ENCODE data around the gene PRDM15.

The PRDM15 gene

DNA sequence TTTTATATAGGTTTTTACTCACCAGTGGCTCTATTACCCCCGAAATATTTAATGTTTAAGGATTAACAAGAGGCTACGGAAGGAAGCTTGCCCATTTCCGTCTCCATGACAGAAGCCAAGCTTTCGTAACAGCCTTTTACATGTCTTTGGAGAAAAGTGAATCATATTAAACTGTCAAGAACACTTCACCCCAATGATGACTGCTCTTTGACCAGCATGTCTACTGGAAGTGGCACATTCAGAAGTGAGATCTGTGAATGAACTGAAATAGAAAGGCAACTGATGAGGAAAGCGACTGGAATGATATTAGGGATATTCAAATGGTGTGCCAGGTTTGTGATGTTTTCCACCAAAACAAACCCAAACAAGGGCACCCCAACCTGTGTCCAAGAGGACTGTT lies 8.5 kb upstream of the PRDM15 start:
- Histone ChIP-seq H3K27me3 (ENCODE audit: insufficient read depth, poor library complexity, severe bottlenecking) (no peaks in the 10 kb centered on the region), H3K4me1 (ENCODE audit: insufficient read depth, poor library complexity, severe bottlenecking) (no peaks in the 10 kb centered on the region), H3K4me3 (ENCODE audit: severe bottlenecking) (no peak overlapping the region), H3K27ac (ENCODE audit: poor library complexity, severe bottlenecking) (no peak overlapping the region), H3K36me3 (ENCODE audit: low read depth) (no peaks in the 10 kb centered on the region), H3K9me3 (ENCODE audit: severe bottlenecking) (no peaks in the 10 kb centered on the region)
- DNase-seq (ENCODE audit: low spot score) (no peak), ATAC-seq (ENCODE audit: low read depth) (no peak)
- TF ChIP-seq, protein P1, sequence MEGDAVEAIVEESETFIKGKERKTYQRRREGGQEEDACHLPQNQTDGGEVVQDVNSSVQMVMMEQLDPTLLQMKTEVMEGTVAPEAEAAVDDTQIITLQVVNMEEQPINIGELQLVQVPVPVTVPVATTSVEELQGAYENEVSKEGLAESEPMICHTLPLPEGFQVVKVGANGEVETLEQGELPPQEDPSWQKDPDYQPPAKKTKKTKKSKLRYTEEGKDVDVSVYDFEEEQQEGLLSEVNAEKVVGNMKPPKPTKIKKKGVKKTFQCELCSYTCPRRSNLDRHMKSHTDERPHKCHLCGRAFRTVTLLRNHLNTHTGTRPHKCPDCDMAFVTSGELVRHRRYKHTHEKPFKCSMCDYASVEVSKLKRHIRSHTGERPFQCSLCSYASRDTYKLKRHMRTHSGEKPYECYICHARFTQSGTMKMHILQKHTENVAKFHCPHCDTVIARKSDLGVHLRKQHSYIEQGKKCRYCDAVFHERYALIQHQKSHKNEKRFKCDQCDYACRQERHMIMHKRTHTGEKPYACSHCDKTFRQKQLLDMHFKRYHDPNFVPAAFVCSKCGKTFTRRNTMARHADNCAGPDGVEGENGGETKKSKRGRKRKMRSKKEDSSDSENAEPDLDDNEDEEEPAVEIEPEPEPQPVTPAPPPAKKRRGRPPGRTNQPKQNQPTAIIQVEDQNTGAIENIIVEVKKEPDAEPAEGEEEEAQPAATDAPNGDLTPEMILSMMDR (IDR thresholded peaks at IDR 0.05; ENCODE audit: poor library complexity, severe bottlenecking) = no peak

DNA sequence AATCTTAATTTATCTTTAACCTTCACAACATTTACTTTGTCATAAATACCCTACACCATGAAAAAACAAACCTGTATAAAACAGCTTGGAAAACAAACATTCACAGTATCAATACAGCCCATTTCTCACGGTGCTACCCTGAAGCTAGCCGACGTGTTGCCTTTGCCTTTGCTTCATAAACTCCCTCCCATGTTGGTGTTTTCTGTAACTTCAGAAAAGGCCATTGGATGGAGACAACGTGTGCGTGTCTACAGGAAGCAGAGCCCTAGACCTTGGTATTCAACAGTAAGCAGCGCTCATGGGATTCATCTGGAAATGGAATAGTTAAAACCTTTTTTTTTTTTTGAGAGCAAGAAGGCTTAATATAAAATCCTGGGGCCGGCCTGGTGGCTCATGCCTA lies 7.2 kb upstream of the PRDM15 start:
- H3K9me3 ChIP-seq (ENCODE audit: severe bottlenecking) = no peaks in the 10 kb centered on the region
- no peaks in the 10 kb centered on the region for H3K4me1 ChIP-seq (ENCODE audit: insufficient read depth, poor library complexity, severe bottlenecking)
- TF ChIP-seq, protein P1 (IDR thresholded peaks at IDR 0.05; ENCODE audit: poor library complexity, severe bottlenecking) = no peak
- no peak overlapping the region for H3K4me3 ChIP-seq (ENCODE audit: severe bottlenecking)
- H3K36me3 ChIP-seq (ENCODE audit: low read depth) = no peaks in the 10 kb centered on the region
- H3K27me3 ChIP-seq (ENCODE audit: insufficient read depth, poor library complexity, severe bottlenecking) = no peaks in the 10 kb centered on the region
- H3K27ac ChIP-seq (ENCODE audit: poor library complexity, severe bottlenecking) = no peak overlapping the region
- ATAC-seq (ENCODE audit: low read depth) (no peak), DNase-seq (ENCODE audit: low spot score) (no peak)

DNA sequence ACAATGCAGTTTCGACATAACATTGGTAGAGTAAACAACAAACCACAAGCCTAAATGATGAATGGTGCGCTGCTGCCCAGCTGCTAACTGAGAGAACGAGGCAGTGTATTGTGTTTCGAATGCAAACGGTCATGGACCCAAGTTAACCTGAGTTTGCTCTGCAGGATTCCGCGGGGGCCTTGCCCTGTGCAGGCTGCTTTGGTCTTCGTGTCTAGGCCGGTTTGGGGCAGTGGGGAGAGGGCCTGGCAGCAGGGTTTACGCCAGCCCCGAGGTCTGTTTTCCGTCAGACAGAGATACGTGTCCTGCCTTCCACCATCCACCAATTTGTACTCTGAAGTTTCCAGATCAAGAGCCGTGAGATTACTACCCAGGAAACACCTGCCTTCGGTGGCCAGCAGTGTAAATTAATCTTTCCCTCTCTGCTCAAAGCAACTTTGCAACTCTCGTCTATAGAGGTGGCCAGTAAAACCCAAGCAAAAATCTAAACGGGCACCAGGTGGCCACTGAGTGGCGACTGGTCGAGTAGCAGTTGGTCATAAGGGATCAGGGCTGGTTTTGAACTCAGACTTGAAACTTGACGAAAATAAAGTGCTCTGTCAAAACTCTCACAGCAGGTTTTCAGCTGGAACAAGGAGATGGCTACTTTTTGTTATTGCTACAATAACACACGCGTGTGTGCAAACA lies 6.3 kb upstream of the PRDM15 start:
- H3K4me1 ChIP-seq (ENCODE audit: insufficient read depth, poor library complexity, severe bottlenecking) = no peaks in the 10 kb centered on the region
- H3K9me3 ChIP-seq (ENCODE audit: severe bottlenecking) = no peaks in the 10 kb centered on the region
- TF ChIP-seq, protein P1 (IDR thresholded peaks at IDR 0.05; ENCODE audit: poor library complexity, severe bottlenecking) = no peak
- no peaks in the 10 kb centered on the region for H3K36me3 ChIP-seq (ENCODE audit: low read depth)
- H3K27me3 ChIP-seq (ENCODE audit: insufficient read depth, poor library complexity, severe bottlenecking) = no peaks in the 10 kb centered on the region
- no peak overlapping the region for H3K27ac ChIP-seq (ENCODE audit: poor library complexity, severe bottlenecking)
- ATAC-seq (ENCODE audit: low read depth) = 0 out of 3 replicates have a peak, but pooled peaks have one; percentile 13
- no peak for DNase-seq (ENCODE audit: low spot score)
- no peak overlapping the region for H3K4me3 ChIP-seq (ENCODE audit: severe bottlenecking)

DNA sequence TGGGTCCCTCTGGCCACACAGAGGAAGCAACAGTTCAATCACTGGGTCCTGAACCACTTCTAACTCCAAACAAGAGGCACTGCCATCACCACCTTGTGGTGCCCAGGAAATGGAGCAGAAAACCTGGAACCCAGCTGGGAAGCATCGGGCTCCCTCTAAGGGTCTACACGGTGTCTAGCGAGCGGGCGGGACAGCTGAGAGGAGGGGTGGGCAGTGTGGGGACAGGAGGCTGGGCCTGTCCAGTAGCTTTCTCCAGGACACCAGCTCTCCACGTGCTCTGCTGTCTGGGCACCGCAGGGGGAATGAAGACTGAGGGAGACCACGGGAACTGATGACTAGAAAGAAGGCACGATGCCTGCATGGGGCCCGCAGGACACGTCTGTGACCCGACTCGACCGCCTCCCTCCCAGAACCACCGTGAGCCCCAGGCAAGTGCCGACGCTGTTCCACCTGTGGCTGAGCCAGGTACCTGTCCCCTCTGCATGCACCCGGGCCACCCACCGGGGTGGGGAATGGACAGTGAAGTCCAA lies 5.4 kb upstream of the PRDM15 start:
- TF ChIP-seq, protein P1 (IDR thresholded peaks at IDR 0.05; ENCODE audit: poor library complexity, severe bottlenecking) = no peak
- H3K27ac ChIP-seq (ENCODE audit: poor library complexity, severe bottlenecking) = no peak overlapping the region

DNA sequence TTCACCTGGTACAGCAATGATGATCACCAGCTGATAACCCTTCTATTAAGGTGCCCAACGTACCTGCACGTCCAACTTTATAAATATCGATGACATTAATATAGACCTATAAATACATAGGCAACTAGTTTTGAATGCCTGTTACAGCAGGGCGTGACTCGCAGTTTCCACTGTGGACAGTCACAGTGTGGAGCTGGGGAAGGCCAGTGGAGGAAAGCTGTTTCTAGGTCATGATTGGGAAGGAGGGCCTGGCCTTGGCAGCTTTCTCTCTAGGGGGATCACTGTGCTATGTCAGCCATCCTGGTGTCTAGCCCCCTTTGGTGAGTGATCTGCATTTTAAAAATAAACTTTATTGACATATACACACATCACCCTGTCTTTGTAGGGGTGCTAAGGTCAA lies 4.4 kb upstream of the PRDM15 start:
- Histone ChIP-seq H3K36me3 (ENCODE audit: low read depth) (no peaks in the 10 kb centered on the region), H3K27me3 (ENCODE audit: insufficient read depth, poor library complexity, severe bottlenecking) (no peaks in the 10 kb centered on the region), H3K27ac (ENCODE audit: poor library complexity, severe bottlenecking) (no peak overlapping the region), H3K4me1 (ENCODE audit: insufficient read depth, poor library complexity, severe bottlenecking) (no peaks in the 10 kb centered on the region), H3K4me3 (ENCODE audit: severe bottlenecking) (no peak overlapping the region), H3K9me3 (ENCODE audit: severe bottlenecking) (no peaks in the 10 kb centered on the region)
- ATAC-seq (ENCODE audit: low read depth) (no peak), DNase-seq (ENCODE audit: low spot score) (no peak)
- TF ChIP-seq, protein P1 (IDR thresholded peaks at IDR 0.05; ENCODE audit: poor library complexity, severe bottlenecking) = no peak

More for the DNA sequence above, 5.4 kb upstream of the PRDM15 start:
- H3K4me3 ChIP-seq (ENCODE audit: severe bottlenecking) = no peak overlapping the region
- H3K4me1 ChIP-seq (ENCODE audit: insufficient read depth, poor library complexity, severe bottlenecking) = no peaks in the 10 kb centered on the region
- ATAC-seq (ENCODE audit: low read depth) (no peak), DNase-seq (ENCODE audit: low spot score) (no peak)
- H3K36me3 ChIP-seq (ENCODE audit: low read depth) = no peaks in the 10 kb centered on the region
- no peaks in the 10 kb centered on the region for H3K27me3 ChIP-seq (ENCODE audit: insufficient read depth, poor library complexity, severe bottlenecking)
- H3K9me3 ChIP-seq (ENCODE audit: severe bottlenecking) = no peaks in the 10 kb centered on the region
